GM13977 (cell line): ENCODE results near the gene HSDL1.

Source experiments
- DNase-seq: peaks from one replicate; pipeline ENCODE4 v3.0.0; 2012; ENCODE audit warnings: low spot score
- in situ Hi-C: fragments of 300-500 bp; cut with MboI; formaldehyde crosslinking; loops from one replicate; pipeline ENCODE4 v1.12.0; 2022; ENCODE audit warnings: low sequenced_read_pairs, low pct_unique_long_range_greater_than_20kb, mixed read lengths, inconsistent platforms; ENCODE audit not compliant: unreplicated experiment
- TF ChIP-seq, protein P1 (sequence below): IDR thresholded peaks from 2 replicates; pipeline ENCODE4 v1.5.1; 2012; ENCODE audit warnings: mild to moderate bottlenecking, control low read depth; ENCODE audit not compliant: insufficient read depth; ENCODE audit errors: extremely low read depth, missing control alignments

HSDL1 gene

GRCh38 chr16:84180519-84181140, 35.7 kb upstream of the HSDL1 start:
- in situ Hi-C loops = no loop called here
- no peak for DNase-seq
- TF ChIP-seq, protein P1, sequence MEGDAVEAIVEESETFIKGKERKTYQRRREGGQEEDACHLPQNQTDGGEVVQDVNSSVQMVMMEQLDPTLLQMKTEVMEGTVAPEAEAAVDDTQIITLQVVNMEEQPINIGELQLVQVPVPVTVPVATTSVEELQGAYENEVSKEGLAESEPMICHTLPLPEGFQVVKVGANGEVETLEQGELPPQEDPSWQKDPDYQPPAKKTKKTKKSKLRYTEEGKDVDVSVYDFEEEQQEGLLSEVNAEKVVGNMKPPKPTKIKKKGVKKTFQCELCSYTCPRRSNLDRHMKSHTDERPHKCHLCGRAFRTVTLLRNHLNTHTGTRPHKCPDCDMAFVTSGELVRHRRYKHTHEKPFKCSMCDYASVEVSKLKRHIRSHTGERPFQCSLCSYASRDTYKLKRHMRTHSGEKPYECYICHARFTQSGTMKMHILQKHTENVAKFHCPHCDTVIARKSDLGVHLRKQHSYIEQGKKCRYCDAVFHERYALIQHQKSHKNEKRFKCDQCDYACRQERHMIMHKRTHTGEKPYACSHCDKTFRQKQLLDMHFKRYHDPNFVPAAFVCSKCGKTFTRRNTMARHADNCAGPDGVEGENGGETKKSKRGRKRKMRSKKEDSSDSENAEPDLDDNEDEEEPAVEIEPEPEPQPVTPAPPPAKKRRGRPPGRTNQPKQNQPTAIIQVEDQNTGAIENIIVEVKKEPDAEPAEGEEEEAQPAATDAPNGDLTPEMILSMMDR = no peak

- in situ Hi-C loops = loop anchor here (5.0 kb wide), 1 partner anchor 92 kb away; no protein-coding TSS in a partner anchor
- TF ChIP-seq, protein P1 = no peak
- DNase-seq = no peak
Measured at GRCh38 chr16:84179612-84180320, 34.8 kb upstream of the HSDL1 start.

DNA sequence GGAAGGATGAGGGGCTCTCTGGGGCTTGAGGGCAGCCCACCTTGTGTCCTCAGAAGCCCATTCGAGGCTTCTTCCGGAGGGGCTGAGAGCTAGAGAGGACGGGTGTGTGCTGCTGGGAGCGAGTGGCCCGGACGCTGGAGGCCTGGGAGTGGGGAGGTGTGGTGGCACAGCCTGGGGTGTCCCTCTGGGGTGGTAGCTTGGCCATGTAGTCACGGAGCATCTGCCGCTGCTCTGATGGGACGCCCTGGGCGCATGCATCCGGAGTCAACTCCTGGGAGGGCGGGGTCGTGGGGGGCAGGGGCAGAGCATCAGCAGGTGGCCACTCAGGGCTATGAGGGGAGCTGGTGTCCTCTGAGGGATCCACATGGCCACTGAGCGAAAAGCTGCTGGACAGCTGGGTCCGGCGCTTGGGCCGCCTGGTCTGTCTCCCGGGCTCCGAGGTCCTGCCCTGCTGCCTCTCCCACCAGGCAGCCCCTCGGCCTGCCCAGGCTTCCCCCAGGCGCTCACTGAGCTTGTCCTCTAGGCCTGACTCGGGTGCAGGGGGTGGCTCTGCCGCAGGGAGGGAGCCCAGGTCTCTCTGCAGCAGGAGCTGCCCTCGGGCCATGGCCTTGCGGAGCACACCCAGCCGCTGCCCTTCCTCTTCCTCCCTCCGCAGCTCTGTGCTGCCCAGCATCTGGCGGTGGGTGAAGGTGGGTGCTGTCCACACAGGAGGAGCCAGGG, 34.1 kb upstream of the HSDL1 start:
- DNase-seq = no peak
- TF ChIP-seq, protein P1 = no peak
- in situ Hi-C loops = loop anchor here (5.0 kb wide), 1 partner anchor 92 kb away; no protein-coding TSS in a partner anchor

DNA sequence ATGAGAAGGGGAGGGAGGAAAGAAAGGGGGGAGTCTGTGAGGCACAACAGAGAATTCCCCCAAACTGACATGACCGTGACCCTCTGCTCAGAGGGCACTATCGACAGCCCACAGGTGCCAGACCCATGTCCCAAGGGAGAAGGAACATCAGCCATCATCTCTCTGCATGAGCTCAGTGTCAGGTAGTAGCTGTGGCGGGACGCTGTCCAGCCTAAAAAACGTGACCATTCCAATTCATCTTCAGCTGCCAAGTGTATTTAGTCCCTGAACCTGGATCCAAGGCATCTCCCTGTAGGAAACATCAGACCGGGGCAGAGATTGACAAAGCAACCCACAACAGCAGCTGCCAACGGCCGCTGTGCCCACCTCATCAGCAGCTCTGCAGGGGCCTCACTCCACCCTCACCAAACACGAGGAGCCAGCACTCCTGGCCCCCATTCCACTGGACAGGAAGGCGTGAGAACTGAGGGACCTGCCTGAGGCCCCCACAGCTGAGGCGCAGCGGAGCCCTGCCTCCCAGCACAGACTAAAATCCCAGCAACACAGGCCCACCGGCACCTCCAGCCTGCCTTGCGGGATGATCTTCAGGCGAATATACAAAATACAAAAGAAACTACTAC, 33.3 kb upstream of the HSDL1 start:
- in situ Hi-C loops = loop anchor here (5.0 kb wide), 1 partner anchor 91 kb away; no protein-coding TSS in a partner anchor
- DNase-seq = no peak
- TF ChIP-seq, protein P1 = no peak

DNA sequence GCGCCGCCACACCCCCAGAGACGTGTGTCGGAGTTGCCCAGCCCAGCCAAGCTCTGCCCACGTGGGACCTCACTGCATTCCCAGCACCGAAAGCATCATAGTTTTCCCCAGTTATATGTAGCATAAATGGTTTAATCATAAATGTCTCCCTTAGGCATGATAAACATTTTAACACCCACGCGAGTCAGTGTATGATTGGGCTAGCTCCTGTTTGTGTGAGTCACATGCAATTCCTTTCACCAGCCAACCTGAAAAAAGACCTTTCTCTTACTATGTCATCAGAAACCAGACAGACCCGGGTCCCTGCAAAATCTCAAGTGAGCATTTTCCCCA, 32.7 kb upstream of the HSDL1 start:
- in situ Hi-C loops = loop anchor here (5.0 kb wide), 1 partner anchor 90 kb away; no protein-coding TSS in a partner anchor
- TF ChIP-seq, protein P1 = no peak
- DNase-seq = no peak
